T1000 (cell line): Measurements from ENCODE around the gene PRB2.
"Not testable (repeated sequence)": the region's sequence is repeated elsewhere in the genome, so short reads cannot be mapped to it uniquely, and the experiment has no call there.

ENCODE experiments used
- DNase-seq: peaks from one replicate; lab custom pipeline; 2025; ENCODE audit warnings: mixed read lengths; lab: John Stamatoyannopoulos, UW

PRB2 gene

GRCh38 chr12:11395467-11395866 lies at the start of gene PRB2:
TSS of gene PRB2 (minus strand) at chr12:11395567. CDS start at chr12:11395529, 38 bp downstream.
- DNase-seq, result not testable (repeated sequence)

GRCh38 chr12:11437966-11438365 lies 42.6 kb upstream of the PRB2 start:
- no peak for DNase-seq

GRCh38 chr12:11433664-11434063 lies 38.3 kb upstream of the PRB2 start:
- DNase-seq, result no peak

- DNase-seq, result no peak
Measured at GRCh38 chr12:11431486-11431885, 36.1 kb upstream of the PRB2 start.

GRCh38 chr12:11427341-11427740 lies 32.0 kb upstream of the PRB2 start:
- no peak for DNase-seq

- no peak for DNase-seq
Measured at GRCh38 chr12:11412731-11413130, 17.4 kb upstream of the PRB2 start.

GRCh38 chr12:11408096-11408495 lies 12.7 kb upstream of the PRB2 start:
- no peak for DNase-seq

- no peak for DNase-seq
Measured at GRCh38 chr12:11397366-11397765, 2.0 kb upstream of the PRB2 start.

GRCh38 chr12:11391456-11391855 lies 3.9 kb downstream of the PRB2 start:
- not testable (repeated sequence) for DNase-seq

- not testable (repeated sequence) for DNase-seq
Measured at GRCh38 chr12:11377420-11377819, 17.9 kb downstream of the PRB2 start.

- no peak for DNase-seq
Measured at GRCh38 chr12:11361151-11361550, 34.2 kb downstream of the PRB2 start.

- DNase-seq, result not testable (repeated sequence)
Measured at GRCh38 chr12:11360205-11360883, 35.0 kb downstream of the PRB2 start.

- DNase-seq, result not testable (repeated sequence)
Measured at GRCh38 chr12:11351736-11352135, 43.6 kb downstream of the PRB2 start.

GRCh38 chr12:11348439-11348838 lies 46.9 kb downstream of the PRB2 start:
- no peak for DNase-seq

- no peak for DNase-seq
Measured at GRCh38 chr12:11347810-11348209, 47.6 kb downstream of the PRB2 start.

GRCh38 chr12:11344500-11344899 lies 50.9 kb downstream of the PRB2 start:
- DNase-seq, result no peak
